CD4-positive, CD25-positive, alpha-beta regulatory T cell (primary cell): Measurements from ENCODE around the gene TMEM129. TPM values are rescaled to one million over a fixed set of nuclear protein-coding genes. Genes with fewer than 3 reads are reported as not detected.

Source experiments
- ATAC-seq, 2 donors: fragments of 150-1000 bp; cut with Tn5 transposase; one replicate each; pipeline ENCODE4 v1.10.0; 2021; ENCODE audit warnings: low read depth in 2 of 2, moderate number of reproducible peaks in 2 of 2, moderate library complexity in 1 of 2
- DNase-seq, 3 donors: peaks; one replicate each; pipeline versions ENCODE4 v3.0.0 to v3.0.0-alpha.2; 2012 to 2022; ENCODE audit warnings: mixed read lengths in 1 of 3
- H3K27ac ChIP-seq: one replicate; pipeline ENCODE4 v1.7.0; 2013; ENCODE audit warnings: mild to moderate bottlenecking, low read length; ENCODE audit not compliant: insufficient read depth, poor library complexity, severe bottlenecking
- H3K27me3 ChIP-seq: one replicate; pipeline ENCODE4 v1.7.0; 2013; ENCODE audit warnings: low read length; ENCODE audit not compliant: control insufficient read depth, insufficient read depth
- H3K36me3 ChIP-seq: one replicate; pipeline ENCODE4 v1.7.0; 2013; ENCODE audit warnings: mild to moderate bottlenecking, low read length, moderate library complexity; ENCODE audit not compliant: control insufficient read depth, insufficient read depth
- H3K4me1 ChIP-seq: 2 replicates; pipeline ENCODE4 v1.7.0; 2013; ENCODE audit warnings: mild to moderate bottlenecking, low read length; ENCODE audit not compliant: insufficient read depth, control insufficient read depth, poor library complexity, severe bottlenecking
- H3K4me3 ChIP-seq: one replicate; pipeline ENCODE4 v1.7.0; 2013; ENCODE audit warnings: low read depth, mild to moderate bottlenecking, low read length, moderate library complexity
- H3K9me3 ChIP-seq, 2 experiments: 1 replicate in 1 of 2; 2 replicates in 1 of 2; pipeline ENCODE4 v1.7.0; 2013; ENCODE audit warnings: low read length in 2 of 2, mild to moderate bottlenecking in 1 of 2, moderate library complexity in 1 of 2; ENCODE audit not compliant: control insufficient read depth in 2 of 2
- H3K27ac Mint-ChIP-seq, 3 donors: one replicate each; pipeline ENCODE4 v1.8.0; 2020 to 2022; ENCODE audit warnings: mild to moderate bottlenecking in 3 of 3, mixed read lengths in 3 of 3, moderate library complexity in 2 of 3
- H3K27me3 Mint-ChIP-seq: one replicate; pipeline ENCODE4 v1.8.0; 2022; ENCODE audit warnings: mild to moderate bottlenecking, mixed read lengths
- H3K36me3 Mint-ChIP-seq: one replicate; pipeline ENCODE4 v1.8.0; 2020; ENCODE audit warnings: mixed read lengths
- H3K4me1 Mint-ChIP-seq, 4 donors: one replicate each; pipeline ENCODE4 v1.8.0; 2020 to 2022; ENCODE audit warnings: mixed read lengths in 4 of 4, mild to moderate bottlenecking in 1 of 4
- H3K4me3 Mint-ChIP-seq, 4 donors: one replicate each; pipeline ENCODE4 v1.8.0; 2020 to 2022; ENCODE audit warnings: mild to moderate bottlenecking in 4 of 4, mixed read lengths in 4 of 4, moderate library complexity in 3 of 4
- H3K9me3 Mint-ChIP-seq, 7 donors: one replicate each; pipeline ENCODE4 v1.8.0; 2020 to 2022; ENCODE audit warnings: mixed read lengths in 7 of 7, mild to moderate bottlenecking in 3 of 7, moderate library complexity in 2 of 7
- polyA plus RNA-seq, 4 donors: library from polyadenylated mRNA; unstranded; fragments of 300-500 nt; fragmentation: Illumina TruSeq; gene quantifications; one replicate each; pipeline ENCODE4 v1.2.3, GENCODE V29; 2021
- total RNA-seq: library from RNA; stranded (reverse); gene quantifications from one replicate; pipeline ENCODE4 v1.2.3, GENCODE V29; 2022

TMEM129 gene
- total and polyA plus RNA-seq, 5 donors from 2014 or later: 19.6 to 33.9 (median 30.5) TPM

DNA sequence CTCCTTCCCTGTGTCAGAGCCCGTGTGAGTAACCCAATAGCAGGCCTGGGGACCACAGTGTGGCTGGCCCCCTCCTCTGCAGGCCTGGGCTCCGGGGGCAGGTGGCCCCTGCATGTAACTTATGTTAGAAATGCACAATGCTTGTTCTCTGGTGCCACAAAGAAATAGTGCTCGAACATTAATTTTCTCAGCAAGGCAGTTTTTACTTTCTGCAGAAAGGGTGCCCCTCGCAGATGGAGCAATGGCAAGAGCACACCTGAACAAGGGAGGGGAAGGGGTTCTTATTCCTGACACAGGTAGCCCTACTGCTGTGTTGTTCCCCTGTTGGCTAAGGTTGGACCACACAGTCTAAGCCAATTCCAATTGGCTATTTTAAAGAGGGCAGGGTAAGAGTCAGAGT lies 17.3 kb upstream of the TMEM129 start:
- H3K4me3 ChIP-seq: no peak overlapping the region
- no peaks in the 10 kb centered on the region for H3K27me3 ChIP-seq
- DNase-seq: no peak
- Mint-ChIP-seq H3K27ac (no peak overlapping the region), H3K4me1 (no peaks in the 10 kb centered on the region), H3K4me3 (no peak overlapping the region), H3K36me3 (peaks cover 18% of the 10 kb centered on the region), H3K27me3 (no peaks in the 10 kb centered on the region), H3K9me3 (peaks cover 0 to 13% (median 3%) of the 10 kb centered on the region in 7 donors)
- peaks cover 6 to 20% of the 10 kb centered on the region in 2 experiments for H3K9me3 ChIP-seq
- H3K4me1 ChIP-seq: no peaks in the 10 kb centered on the region
- H3K27ac ChIP-seq: no peak overlapping the region
- peaks cover 88% of the 10 kb centered on the region for H3K36me3 ChIP-seq
- ATAC-seq: no peak

- H3K9me3 Mint-ChIP-seq: peaks cover 0 to 13% (median 3%) of the 10 kb centered on the region in 7 donors
- no peaks in the 10 kb centered on the region for H3K27me3 ChIP-seq
- H3K36me3 Mint-ChIP-seq: peaks cover 25% of the 10 kb centered on the region
- no peak for DNase-seq
- H3K4me1 ChIP-seq: no peaks in the 10 kb centered on the region
- no peak overlapping the region for H3K27ac ChIP-seq
- ATAC-seq: no peak
- no peak overlapping the region for H3K4me3 ChIP-seq
- no peak overlapping the region for H3K4me3 Mint-ChIP-seq
- peaks cover 6 to 20% of the 10 kb centered on the region in 2 experiments for H3K9me3 ChIP-seq
- H3K36me3 ChIP-seq: peaks cover 94% of the 10 kb centered on the region
- H3K27ac Mint-ChIP-seq: no peak overlapping the region
- no peaks in the 10 kb centered on the region for H3K27me3 Mint-ChIP-seq
- no peaks in the 10 kb centered on the region for H3K4me1 Mint-ChIP-seq
These were observed 16.5 kb upstream of the TMEM129 start for GRCh38 chr4:1737666-1738065.

- Histone ChIP-seq H3K27me3 (no peaks in the 10 kb centered on the region), H3K4me3 (no peak overlapping the region), H3K4me1 (no peaks in the 10 kb centered on the region), H3K36me3 (peaks cover 95% of the 10 kb centered on the region), H3K27ac (no peak overlapping the region), H3K9me3 (peaks cover 6 to 20% of the 10 kb centered on the region in 2 experiments)
- H3K27ac Mint-ChIP-seq: no peak overlapping the region
- no peaks in the 10 kb centered on the region for H3K4me1 Mint-ChIP-seq
- no peak for DNase-seq
- peaks cover 25% of the 10 kb centered on the region for H3K36me3 Mint-ChIP-seq
- H3K9me3 Mint-ChIP-seq: peaks cover 0 to 13% (median 3%) of the 10 kb centered on the region in 7 donors
- no peak overlapping the region for H3K4me3 Mint-ChIP-seq
- no peaks in the 10 kb centered on the region for H3K27me3 Mint-ChIP-seq
- no peak for ATAC-seq
These were observed 15.7 kb upstream of the TMEM129 start for GRCh38 chr4:1736812-1737211.

DNA sequence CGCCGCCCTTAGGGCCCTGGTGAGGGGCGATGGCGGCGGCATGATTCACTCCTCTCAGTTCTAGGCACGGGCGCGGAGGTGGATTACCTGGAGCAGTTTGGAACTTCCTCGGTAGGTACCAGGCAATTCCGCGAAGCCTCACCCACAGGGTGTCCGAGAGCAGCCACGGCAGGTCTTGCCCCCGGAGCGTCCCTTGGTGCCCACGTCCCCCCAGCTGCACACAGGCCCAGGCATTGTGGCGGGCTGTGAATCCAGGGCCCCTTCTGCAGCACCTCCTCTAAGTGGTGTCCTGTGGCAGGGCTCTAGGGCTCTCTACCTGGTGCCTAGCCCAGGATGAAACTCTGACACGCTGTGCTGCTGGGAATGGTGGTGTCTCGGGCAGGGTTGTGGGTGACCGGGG lies 14.1 kb upstream of the TMEM129 start:
- Histone ChIP-seq H3K36me3 (peaks cover 94% of the 10 kb centered on the region), H3K27me3 (no peaks in the 10 kb centered on the region), H3K4me1 (no peaks in the 10 kb centered on the region), H3K9me3 (peaks cover 6 to 20% of the 10 kb centered on the region in 2 experiments), H3K27ac (no peak overlapping the region), H3K4me3 (no peak overlapping the region)
- Mint-ChIP-seq H3K4me3 (no peak overlapping the region), H3K27me3 (no peaks in the 10 kb centered on the region), H3K4me1 (peaks cover 0 to 8% (median 0%) of the 10 kb centered on the region in 4 donors), H3K9me3 (peaks cover 0 to 13% (median 3%) of the 10 kb centered on the region in 7 donors), H3K36me3 (peaks cover 25% of the 10 kb centered on the region), H3K27ac (no peak overlapping the region)
- DNase-seq (no peak), ATAC-seq (no peak)

DNA sequence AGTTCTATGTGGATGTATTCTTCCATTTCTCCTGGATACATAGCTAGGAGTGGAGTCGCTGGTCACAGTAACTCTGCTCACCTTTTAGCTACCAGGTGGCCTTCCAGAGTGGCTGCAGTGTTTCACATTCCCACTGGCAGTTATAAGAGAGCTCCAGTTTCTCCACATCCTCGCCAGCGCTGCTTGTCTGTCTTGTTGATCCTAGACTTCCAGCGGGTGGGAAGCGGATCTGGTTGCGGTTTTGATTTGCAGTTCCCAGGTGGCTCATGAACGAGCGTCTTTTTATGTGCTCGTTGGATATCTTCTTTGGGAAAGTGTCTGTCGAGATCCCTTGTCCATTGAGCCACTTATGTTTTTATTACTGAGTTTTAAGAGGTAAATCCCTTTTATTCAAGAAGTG lies 11.8 kb upstream of the TMEM129 start:
- peaks cover 5 to 24% (median 10%) of the 10 kb centered on the region in 4 donors for H3K4me1 Mint-ChIP-seq
- peaks cover 0 to 4% (median 0%) of the 10 kb centered on the region in 7 donors for H3K9me3 Mint-ChIP-seq
- H3K36me3 Mint-ChIP-seq: peaks cover 20% of the 10 kb centered on the region
- Histone ChIP-seq H3K4me1 (peaks cover 15% of the 10 kb centered on the region), H3K36me3 (peaks cover 94% of the 10 kb centered on the region), H3K27me3 (no peaks in the 10 kb centered on the region), H3K9me3 (peaks cover 3 to 12% of the 10 kb centered on the region in 2 experiments), H3K27ac (no peak overlapping the region), H3K4me3 (no peak overlapping the region)
- no peak for ATAC-seq
- H3K4me3 Mint-ChIP-seq: no peak overlapping the region
- DNase-seq: no peak
- no peak overlapping the region for H3K27ac Mint-ChIP-seq
- no peaks in the 10 kb centered on the region for H3K27me3 Mint-ChIP-seq

DNA sequence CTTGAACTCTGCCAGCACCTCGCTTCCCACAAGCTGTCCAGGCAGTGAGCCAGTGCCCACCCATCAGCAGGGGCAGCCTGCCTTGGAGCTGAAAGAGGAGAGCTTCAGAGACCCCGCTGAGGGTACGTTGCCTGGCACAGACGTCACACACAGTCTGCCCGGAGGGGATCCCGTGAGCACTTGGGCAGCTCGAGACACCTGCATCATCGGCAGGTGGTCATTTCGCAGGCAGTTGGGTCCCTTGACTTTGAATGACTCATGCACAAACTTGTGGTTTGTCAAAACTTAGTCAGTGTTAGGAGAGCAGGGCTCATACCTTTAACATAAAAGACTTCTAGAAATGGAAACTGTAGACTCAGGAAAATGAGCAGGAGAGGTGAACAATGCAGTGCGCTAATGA lies 10.1 kb upstream of the TMEM129 start:
- no peak overlapping the region for H3K4me3 Mint-ChIP-seq
- no peak overlapping the region for H3K4me3 ChIP-seq
- DNase-seq: no peak
- H3K27ac ChIP-seq: no peak overlapping the region
- peaks cover 0 to 2% (median 0%) of the 10 kb centered on the region in 7 donors for H3K9me3 Mint-ChIP-seq
- H3K36me3 ChIP-seq: peaks cover 86% of the 10 kb centered on the region
- peaks cover 28% of the 10 kb centered on the region for H3K36me3 Mint-ChIP-seq
- H3K27ac Mint-ChIP-seq: no peak overlapping the region
- H3K9me3 ChIP-seq: no peaks in the 10 kb centered on the region
- peaks cover 5 to 39% (median 16%) of the 10 kb centered on the region in 4 donors for H3K4me1 Mint-ChIP-seq
- peaks cover 33% of the 10 kb centered on the region for H3K4me1 ChIP-seq
- no peaks in the 10 kb centered on the region for H3K27me3 ChIP-seq
- H3K27me3 Mint-ChIP-seq: no peaks in the 10 kb centered on the region
- ATAC-seq: no peak

DNA sequence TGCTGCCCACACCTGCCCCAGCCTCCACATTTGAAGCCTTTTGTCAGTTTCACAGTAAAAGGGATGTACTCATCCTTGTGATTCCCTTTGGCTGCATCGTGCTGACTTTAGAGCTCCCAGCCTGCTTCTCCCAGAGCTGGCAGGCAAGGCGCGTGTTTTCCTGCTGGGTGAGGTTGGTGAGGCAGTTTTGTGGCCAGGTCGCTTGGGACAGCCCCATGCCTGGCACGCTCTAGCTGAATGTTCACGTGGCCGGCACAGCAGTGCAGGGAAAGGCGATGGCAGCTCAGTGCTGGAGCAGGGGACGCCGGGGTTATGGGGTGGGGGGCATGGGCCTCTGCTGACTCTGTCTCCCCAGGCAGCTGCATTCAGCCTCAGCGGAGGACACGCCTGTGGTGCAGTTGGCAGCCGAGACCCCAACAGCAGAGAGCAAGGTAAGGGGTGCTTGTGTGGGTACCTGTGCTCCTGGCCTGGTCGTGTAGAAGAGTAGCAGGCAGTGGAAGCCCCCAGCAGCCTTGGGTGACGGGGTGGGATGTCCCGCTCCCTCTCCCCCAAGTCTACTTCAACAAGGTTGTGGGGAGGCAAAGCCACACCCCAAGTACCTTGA lies 9.5 kb upstream of the TMEM129 start:
- DNase-seq (no peak), ATAC-seq (no peak)
- Mint-ChIP-seq H3K27ac (no peak overlapping the region), H3K9me3 (peaks cover 0 to 2% (median 0%) of the 10 kb centered on the region in 7 donors), H3K27me3 (no peaks in the 10 kb centered on the region), H3K36me3 (peaks cover 27% of the 10 kb centered on the region), H3K4me3 (peak overlapping the region in 1 of 4 donors; percentile 9), H3K4me1 (peaks cover 5 to 43% (median 17%) of the 10 kb centered on the region in 4 donors)
- Histone ChIP-seq H3K36me3 (peaks cover 80% of the 10 kb centered on the region), H3K9me3 (no peaks in the 10 kb centered on the region), H3K4me1 (peaks cover 38% of the 10 kb centered on the region), H3K4me3 (no peak overlapping the region), H3K27me3 (no peaks in the 10 kb centered on the region), H3K27ac (no peak overlapping the region)
